ENCODE results near the gene RPTOR.
A peak's percentile ranks its signal among the peaks of the same experiment; 100 is the strongest.

RPTOR gene

DNA sequence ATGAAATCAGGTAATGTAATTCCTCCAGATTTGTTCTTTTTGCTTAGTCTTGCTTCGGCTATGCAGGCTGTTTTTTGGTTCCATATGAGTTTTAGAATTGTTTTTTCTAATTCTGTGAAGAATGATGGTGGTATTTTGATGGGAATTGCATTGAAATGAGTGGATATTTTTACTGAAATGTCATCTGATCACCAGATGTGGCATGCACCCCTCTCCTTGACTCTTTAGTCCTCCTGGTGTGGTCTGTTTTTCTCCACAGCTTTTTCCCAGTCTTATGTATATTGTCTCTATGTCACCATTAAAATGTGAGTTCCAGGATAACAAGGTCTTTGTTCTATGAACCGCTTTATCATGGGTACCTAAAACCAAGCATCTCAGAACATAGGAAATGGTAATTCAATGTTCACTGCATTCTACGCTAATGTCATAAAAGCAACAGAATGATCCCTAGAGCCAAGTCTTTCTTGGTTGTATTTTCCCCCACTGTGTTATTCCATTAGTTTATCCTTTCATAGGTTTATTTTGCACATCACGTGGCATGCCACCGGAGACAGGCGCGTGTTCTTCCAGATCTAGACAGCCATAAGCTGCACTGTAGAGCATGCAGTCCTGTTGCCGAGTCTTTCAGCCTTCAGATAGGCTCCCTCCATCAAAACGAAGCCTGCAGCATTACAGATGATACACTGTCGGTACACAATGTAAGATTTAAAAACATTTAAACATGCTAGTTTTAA is 172.5 kb downstream of the RPTOR start:
- no peak for DNase-seq (ENCODE audit: low spot score)

DNA sequence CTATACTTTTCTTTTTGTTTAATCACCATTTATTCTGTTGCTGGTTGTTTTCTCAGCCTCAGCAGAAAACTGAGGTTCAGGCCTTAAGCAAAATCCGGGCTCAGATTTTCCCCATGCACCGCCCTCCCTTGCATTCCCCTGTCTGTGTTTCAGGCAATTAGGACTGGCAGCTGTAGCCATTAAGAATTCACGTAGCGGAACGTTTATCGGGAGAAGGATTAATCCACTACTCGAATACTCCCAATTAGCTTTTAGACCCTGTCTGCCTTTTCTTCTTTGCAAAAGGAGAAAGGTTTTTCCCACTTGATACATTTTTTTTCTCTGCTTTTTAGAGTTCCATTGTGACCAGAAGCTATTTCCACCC is 173.1 kb downstream of the RPTOR start:
- DNase-seq (ENCODE audit: low spot score), result no peak

DNA sequence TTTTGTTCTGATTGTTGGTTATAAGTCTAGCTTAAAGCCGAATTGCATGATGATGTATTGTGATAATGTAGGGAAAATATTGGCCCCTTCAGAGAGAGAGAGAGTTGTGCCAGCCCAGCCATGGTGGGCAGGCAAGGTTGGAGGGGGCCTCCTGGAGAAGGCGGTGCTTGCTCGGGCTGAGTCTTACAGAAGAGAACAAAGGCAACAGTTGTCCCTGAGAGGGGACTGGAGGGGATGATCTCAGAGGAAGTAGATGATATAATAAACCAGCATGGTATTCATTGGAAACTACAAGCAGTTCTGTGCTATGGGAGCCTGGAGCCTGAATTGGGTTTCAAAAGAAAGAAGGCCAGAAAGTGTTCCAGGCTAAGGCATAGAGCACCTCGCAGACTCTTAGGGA is 173.8 kb downstream of the RPTOR start:
- no peak for DNase-seq (ENCODE audit: low spot score)

DNA sequence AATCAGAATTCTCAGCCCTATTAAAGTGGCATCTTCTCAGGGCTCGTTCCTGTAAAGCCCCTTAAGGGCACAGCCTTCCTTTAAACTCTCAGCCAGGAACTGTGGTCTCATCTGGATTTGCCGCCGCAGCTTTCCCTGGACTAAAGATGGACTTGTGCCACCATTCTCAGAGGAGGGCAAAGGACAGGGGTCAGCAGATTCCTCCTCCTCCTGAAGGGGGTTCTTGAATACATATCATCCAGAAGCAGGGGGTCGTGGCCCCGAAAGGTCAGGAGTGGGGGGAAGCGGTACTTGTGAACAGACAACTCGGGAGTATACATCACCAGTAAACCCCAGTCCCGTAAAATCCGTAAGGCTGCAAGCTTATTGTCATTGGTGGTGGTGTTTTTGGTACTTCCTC is 174.8 kb downstream of the RPTOR start:
- no peak for DNase-seq (ENCODE audit: low spot score)

DNA sequence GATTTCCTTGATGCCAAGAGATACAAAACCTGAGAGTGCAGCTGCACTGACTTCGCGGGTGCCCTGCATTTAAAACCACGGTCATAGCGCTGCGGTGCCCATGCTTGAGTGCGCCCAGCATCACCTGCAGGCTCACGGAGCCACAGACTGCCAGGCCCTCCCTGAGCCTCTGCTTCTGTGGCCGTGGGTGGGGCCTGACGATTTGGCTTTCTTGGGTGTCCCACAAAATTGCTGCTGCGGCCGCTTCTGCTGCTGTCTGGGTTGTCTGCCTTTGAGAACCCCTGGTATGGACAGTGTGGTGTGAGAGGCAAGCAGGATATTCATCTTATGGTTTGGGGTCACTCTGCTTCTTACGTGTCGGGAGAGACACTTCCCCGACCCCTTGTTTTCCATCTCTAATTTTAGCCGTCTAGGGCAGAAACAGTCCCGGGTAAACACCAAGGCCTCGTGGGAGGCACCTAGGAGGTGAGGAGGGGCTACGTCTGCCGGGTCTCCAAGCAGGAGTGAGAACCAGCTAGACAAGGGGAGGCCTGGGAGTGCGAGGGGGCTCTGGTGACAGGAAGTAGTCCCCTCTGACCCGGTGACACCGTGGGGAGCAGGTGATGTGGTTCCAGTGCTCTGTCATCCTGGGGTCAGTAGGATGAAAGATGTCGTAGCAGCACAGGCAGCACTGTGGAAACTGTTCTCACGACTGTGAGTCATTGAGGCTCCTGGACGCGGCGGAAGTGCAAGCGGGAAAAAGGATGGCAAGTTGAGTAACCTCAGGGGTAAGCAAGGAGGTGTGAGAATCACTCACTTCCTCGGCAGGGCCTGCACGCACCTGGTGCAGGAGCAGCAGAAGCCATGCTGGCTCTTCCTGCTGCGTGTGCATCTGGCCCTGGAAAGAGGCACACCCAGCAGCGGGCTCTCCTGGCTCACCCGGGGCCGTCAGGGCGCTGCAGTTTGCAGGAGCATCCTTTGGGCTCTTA is 176.3 kb downstream of the RPTOR start:
- no peak for DNase-seq (ENCODE audit: low spot score)

DNA sequence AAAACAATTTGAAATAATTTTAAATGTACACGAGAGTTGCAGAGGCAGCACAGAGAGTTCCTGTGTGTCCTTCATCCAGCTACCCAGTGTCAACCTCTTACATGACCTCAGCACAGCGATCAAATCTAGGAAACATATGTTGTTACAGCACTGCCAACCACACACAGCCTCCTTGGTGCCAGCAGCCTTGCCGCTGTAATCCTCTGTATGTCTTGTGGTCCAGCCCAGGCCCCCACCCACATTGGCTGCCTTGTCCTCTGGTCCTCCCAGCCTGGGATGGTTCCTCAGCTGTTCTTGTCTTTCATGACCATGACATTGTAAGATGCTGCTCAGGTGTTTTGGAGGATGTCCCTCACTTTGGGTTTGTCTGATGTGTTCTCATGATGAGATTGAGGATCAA is 178.0 kb downstream of the RPTOR start:
- DNase-seq (ENCODE audit: low spot score), result no peak

DNA sequence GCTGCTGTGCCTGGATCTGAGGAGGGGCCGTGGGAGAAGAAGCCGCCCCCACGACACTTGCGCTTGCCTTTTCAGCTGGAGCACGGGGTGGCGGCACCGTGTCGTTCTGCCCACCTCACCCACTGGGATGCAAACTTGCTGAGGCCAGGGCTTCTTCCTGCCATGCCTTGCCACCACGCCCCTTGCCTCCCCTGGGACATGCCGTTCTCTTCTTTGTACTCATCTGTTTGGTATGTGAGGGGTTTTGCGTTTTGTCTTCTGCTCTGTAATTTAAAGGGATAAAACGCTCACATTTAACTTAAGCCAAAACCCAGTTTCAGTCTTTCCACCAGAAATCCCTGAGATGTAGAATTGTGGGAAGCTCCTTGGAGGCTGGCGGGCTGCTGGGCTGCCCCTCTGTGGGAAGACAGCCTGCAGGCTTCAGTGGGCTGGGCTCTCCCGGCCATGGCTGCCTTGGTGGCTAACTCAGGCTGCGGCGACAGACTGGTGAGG is 180.2 kb downstream of the RPTOR start:
- no peak for DNase-seq (ENCODE audit: low spot score)

DNA sequence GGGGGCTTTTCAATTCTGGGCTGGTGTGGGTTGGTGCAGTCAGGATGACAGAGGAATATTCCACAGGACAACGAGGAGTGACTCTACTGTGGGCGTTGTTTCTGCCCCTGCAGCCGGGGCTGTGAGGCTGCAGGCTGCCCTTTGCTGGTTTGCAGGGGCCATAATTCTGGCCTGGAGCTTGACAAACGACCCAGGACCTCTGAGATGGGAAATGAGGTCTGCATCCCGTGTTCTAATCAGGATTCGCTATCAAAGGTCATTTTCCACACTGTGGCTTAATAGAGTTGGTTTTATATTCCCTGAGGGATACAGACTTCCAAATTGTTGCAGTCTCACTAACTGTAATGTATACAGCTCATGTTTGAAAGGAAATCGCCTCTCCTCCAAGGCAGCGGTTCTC is 180.9 kb downstream of the RPTOR start:
- peak; percentile 55 for DNase-seq (ENCODE audit: low spot score)

DNA sequence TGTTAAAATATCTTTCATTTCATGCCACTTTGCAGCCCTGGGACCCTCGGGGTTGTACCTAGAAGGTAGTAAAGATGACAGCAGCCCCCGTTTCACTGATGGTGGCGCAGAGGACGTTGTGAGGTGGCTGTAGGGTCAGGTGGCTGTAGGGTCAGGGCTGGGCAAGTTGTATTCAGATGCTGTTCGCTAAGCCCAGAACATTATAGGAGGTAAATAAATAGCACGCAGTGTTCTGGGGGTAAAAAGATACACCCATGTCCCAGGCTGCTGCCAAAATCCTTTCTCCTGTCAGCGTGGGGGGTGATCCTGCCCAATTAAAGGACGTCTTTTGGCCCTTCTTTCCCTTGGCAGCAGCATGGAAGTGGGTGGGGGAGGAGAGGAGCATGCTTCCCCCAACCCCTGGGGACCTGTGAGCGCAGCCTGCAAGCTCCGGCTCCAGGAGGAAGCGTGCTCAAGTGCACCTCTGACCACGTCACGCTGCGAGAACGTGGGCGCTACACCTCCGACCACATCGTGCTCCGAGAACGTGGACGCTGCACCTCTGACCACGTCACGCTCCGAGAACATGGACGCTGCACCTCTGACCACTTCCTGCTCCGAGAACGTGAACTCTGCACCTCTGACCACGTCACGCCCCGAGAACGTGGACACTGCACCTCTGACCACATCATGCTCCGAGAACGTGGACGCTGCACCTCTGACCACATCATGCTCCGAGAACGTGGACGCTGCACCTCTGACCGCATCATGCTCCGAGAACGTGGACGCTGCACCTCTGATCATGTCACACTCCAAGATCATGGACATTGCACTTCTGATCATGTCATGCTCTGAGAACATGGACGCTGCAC is 182.1 kb downstream of the RPTOR start:
- no peak for DNase-seq (ENCODE audit: low spot score)

DNA sequence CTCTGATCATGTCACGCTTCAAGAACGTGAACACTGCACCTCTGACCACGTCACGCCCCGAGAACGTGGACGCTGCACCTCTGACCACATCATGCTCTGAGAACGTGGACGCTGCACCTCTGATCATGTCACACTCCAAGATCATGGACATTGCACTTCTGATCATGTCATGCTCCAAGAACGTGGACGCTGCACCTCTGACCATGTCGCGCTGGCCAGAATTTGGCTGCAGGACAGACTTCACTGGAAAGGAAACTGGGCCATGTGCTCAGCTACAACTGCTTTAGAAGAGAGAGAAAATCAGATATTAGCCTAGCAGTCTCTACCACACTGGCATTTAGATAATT is 182.7 kb downstream of the RPTOR start:
- DNase-seq (ENCODE audit: low spot score), result no peak

DNA sequence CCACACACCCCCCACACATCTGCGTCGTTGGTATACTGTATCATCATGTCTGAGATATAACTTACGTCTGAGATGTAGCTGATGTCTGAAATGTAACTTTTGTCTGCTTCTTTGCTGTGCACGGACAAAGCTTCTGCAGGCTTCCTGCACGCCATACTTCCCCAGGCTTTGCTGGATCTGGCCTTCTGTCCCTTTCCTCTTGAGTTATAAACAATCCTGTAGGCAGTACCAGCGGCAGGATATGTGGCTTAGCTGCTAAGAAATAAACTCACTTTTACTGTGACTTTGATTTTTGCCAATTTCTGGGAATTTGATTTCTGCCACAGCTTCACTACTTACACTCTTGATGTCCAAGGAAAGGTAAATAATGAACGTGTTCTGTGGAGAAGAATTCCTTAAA is 184.4 kb downstream of the RPTOR start:
- no peak for DNase-seq (ENCODE audit: low spot score)

DNA sequence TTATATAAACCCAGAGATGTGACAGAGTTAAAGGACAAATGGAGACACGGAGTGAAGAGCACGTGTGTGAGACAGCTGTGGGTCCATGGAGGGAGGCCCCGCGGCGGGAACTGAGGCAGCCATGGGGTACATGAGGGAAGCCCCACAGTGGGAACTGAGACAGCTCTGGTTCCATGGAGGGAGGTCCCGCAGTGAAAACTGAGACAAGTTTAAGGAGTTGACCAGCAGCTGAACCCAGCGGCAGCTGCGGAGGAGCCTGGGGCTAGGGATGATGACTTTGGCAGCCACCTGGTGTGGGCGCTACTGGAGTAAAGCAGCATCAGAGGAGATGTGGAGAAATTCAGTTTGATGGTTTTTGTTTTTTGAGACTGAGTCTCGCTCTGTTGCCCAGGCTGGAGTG is 185.1 kb downstream of the RPTOR start:
- no peak for DNase-seq (ENCODE audit: low spot score)

DNA sequence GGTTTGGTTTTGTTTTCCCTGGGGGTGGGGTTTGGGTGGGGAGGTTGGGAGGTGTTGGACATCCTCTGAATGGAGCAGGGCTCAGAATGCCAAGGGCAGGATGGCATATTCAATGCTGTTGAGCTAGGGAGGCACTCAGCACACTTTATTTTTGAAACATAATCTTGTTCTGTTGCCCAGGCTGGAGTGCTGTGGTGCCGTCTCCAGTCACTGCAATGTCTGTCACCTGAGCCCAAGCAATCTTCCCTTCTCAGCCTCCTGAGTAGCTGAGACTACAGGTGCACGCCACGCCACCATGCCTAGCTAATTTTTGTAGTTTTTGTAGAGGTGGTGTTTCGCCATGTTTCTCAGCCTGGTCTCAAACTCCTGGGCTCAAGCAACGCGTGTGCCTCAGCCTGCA is 186.1 kb downstream of the RPTOR start:
- DNase-seq (ENCODE audit: low spot score), result no peak

DNA sequence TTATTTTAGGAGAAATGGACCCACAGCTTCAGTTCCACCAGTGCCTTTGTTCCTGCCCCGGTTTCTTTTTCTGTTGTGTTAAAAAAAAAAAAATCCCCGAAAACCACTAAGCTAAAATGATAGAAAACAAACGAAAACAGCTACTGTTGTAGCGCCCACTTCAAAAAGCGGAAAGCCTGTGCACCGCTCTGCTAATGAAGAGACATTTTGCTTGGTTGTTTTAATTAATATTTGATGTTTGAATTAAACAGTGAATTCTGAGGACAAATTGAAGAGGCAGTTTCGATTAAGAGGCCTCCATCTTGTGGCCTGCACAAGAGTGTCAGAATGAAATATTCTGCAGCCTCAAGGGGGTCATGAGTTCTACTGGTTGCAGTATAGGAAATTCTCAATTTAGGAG is 186.7 kb downstream of the RPTOR start:
- DNase-seq (ENCODE audit: low spot score), result no peak

DNA sequence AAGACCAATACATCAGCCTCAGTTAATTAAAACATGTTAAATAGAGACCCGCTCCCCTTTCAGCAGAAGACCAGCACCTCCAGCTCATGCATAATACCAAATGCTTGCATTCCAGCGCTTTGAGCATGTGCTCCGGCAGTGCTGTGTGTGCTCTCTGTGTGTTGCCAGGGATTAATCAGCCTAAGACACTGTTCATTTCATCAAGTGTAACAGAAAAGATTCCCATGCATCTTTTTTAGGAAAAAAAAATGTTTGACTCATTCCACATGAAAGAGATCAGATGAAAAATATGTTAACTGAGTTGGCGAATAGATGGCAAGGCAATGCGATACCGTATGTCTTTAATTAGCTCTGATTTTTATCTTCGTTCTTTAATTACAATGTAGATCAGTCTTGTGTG is 187.6 kb downstream of the RPTOR start:
- no peak for DNase-seq (ENCODE audit: low spot score)

DNA sequence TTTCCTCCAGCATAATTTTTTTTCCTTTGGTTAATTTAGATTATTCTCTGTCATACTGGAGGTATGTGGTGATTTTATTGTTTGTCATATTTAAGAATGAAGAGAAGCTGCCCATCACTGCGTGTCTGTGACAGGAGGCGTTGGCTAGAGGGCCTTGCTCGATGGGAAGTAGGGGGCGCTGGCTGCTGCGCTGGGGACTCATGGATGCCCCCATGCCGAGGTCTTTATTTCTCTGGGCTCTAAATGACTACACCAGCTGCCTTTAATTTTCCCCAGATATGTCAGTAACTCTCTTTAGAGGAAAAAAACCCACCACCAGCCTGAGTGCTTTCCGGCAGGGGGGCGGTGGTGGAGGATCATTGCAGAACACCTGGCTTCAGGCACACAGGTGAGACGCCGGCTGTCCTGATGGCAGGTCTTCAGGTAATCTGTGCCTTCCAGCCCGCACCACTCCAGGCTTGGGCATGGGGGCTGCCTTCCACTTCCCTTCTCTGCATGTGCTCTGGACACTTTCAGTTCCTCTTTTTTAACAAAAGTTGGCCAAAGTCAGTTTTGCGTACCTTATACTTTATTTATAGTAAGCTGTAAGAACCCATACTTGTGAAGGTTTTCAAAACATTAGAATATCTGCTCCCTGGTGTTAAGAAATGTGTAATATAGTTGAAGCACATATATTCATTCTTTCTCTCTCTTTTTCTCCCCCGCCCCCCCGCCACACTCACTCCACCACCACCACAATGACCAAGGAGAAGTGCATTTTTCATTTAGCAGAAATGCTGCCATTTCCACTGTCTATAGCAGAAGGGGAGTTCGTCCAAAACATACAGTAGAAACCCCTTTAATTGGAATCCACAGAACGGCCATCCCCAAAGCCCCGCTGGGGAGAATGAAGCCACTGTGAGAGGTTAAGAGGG is 192.7 kb downstream of the RPTOR start:
- DNase-seq (ENCODE audit: low spot score), result no peak

DNA sequence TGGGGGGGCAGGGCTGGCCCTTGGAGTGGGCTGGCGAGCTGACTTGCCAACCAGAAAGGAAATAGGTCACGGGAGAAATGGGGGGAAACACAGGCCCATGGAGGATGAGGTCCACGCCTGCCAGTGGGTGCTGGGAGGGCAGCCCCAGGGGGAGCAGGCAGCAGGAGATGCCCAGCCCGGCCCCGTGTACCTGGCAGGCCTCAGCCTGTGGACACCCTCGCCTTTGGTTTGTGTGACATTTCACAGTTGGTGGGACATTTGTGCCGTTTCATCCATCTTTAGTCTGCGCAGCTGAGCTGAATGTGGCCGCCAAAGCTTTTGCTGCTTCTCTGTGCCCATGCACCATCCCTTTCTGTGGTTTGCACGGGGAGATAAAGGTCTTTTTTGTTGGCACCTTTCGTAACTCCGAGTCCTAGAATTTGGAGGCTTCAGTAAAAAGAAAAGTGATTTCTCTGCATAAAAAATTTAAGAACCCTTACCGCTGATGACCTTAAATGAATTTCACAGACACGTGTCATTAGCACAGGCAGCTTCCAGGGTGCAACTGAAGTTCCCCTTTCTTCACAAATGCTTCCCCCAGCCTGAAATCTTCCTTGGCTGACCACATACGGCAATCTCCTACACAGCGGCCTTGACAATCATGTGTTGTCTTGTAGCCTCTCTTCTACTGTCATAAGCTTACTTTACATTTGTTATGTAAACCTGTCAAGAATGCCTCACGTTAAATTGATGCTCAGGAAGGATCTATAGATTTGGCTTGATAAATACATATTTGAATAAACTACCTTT is 193.6 kb downstream of the RPTOR start:
- no peak for DNase-seq (ENCODE audit: low spot score)

DNA sequence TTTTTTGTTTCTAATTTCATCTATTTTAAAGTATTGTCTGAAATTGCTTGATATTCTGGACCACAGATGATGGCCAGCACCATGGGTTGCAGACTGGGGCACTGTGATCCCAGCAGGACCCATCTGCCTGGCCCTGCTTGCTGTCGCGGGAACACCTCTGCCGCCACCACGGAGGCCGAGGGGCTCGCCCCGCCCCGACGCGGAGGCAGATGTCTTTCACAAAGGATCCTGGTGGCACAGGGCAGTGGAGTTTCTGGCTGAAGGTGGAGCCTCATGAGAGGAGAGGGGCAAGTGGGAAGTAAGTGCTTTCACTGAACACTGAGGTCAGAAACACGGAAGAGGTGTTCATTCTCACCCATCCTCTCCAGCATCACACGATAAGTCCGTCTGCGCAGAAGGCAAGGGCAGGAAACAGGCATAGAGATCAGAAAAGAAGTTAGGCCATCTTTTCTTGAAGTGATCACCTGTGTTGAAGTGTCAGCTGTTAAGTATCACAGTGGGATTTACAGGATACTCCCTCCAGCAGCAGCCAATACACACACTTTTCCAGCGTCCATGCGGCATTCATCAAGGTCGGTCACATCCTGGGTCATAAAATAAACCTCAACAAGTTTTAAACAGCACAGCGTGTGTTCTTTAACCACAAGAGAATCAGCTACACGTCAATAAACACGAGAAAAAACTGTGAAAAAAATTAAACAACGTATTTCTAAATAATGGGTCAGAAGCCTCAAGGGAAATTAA is 194.5 kb downstream of the RPTOR start:
- no peak for DNase-seq (ENCODE audit: low spot score)

DNA sequence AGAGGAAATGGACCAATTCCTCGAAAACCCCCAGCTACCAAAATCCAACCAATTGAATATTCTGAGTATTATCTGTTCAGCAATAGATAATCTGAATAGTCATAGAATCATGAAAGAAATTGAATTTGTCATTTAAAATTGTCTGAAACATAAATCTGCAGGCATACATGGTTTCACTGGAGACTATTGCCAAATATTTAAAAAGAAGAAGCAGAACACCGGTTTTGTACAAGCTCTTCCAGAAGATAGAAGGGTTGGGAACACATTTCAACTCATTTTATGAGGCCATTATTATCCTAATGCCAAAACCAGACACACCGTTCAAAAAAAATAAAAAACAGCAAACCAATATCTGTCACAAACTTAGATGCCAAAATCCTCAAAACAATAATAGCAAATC is 195.5 kb downstream of the RPTOR start:
- DNase-seq (ENCODE audit: low spot score), result no peak

Measured in SK-N-DZ (cell line).